ENCODE data around the gene SLC34A2. TPM values are rescaled to one million over a fixed set of nuclear protein-coding genes. Genes with fewer than 3 reads are reported as not detected.
A peak's percentile ranks its signal among the peaks of the same experiment; 100 is the strongest.

The SLC34A2 gene
- total and polyA plus RNA-seq, 2 donors from 2014 or later: 2.9 to 694 TPM

DNA sequence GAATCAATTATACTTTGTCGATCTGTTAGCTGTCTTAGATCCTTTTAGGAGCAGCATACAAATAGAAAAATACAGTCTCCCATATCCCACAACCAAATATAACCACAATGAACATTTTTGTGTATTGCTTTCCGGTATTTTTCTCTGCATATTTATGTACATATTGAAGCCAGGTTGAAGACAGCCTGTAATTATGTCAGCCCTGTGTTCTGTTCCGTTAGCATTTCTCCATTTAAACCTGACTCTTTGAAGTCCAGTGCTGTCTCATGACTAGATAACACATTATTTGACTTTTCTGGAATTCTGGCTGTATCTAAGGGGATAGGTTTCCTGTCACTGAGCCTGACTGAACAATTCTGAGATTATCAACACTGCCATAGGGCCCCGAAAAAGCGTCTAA, 4.0 kb upstream of the SLC34A2 start:
- Histone ChIP-seq H3K4me3 (ENCODE audit: low read length in 3 of 3) (no peak overlapping the region), H3K9ac (ENCODE audit: low read length in 3 of 3) (no peak overlapping the region), H3K27ac (ENCODE audit: low read depth in 2 of 2, low read length in 2 of 2) (no peak overlapping the region), H3K36me3 (ENCODE audit: control insufficient read depth in 2 of 3, insufficient read depth in 3 of 3, low read length in 3 of 3) (no peaks in the 10 kb centered on the region), H3K27me3 (ENCODE audit: control insufficient read depth, insufficient read depth, low read length) (peaks cover 9% of the 10 kb centered on the region), H3K9me3 (ENCODE audit: control insufficient read depth in 2 of 3, insufficient read depth in 1 of 3, low read length in 3 of 3) (no peaks in the 10 kb centered on the region), H3K4me1 (ENCODE audit: control insufficient read depth in 2 of 3, insufficient read depth in 2 of 3, low read depth in 1 of 3, low read length in 3 of 3) (peaks cover 0 to 9% (median 0%) of the 10 kb centered on the region in 3 donors)
- TF ChIP-seq, protein P1, sequence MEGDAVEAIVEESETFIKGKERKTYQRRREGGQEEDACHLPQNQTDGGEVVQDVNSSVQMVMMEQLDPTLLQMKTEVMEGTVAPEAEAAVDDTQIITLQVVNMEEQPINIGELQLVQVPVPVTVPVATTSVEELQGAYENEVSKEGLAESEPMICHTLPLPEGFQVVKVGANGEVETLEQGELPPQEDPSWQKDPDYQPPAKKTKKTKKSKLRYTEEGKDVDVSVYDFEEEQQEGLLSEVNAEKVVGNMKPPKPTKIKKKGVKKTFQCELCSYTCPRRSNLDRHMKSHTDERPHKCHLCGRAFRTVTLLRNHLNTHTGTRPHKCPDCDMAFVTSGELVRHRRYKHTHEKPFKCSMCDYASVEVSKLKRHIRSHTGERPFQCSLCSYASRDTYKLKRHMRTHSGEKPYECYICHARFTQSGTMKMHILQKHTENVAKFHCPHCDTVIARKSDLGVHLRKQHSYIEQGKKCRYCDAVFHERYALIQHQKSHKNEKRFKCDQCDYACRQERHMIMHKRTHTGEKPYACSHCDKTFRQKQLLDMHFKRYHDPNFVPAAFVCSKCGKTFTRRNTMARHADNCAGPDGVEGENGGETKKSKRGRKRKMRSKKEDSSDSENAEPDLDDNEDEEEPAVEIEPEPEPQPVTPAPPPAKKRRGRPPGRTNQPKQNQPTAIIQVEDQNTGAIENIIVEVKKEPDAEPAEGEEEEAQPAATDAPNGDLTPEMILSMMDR (IDR thresholded peaks at IDR 0.05; ENCODE audit: borderline replicate concordance, extremely low read depth, insufficient read depth): no peak
- no peak for DNase-seq
- FAIRE-seq: no peak
- intact Hi-C loops (cut with DNase I): no loop called here

DNA sequence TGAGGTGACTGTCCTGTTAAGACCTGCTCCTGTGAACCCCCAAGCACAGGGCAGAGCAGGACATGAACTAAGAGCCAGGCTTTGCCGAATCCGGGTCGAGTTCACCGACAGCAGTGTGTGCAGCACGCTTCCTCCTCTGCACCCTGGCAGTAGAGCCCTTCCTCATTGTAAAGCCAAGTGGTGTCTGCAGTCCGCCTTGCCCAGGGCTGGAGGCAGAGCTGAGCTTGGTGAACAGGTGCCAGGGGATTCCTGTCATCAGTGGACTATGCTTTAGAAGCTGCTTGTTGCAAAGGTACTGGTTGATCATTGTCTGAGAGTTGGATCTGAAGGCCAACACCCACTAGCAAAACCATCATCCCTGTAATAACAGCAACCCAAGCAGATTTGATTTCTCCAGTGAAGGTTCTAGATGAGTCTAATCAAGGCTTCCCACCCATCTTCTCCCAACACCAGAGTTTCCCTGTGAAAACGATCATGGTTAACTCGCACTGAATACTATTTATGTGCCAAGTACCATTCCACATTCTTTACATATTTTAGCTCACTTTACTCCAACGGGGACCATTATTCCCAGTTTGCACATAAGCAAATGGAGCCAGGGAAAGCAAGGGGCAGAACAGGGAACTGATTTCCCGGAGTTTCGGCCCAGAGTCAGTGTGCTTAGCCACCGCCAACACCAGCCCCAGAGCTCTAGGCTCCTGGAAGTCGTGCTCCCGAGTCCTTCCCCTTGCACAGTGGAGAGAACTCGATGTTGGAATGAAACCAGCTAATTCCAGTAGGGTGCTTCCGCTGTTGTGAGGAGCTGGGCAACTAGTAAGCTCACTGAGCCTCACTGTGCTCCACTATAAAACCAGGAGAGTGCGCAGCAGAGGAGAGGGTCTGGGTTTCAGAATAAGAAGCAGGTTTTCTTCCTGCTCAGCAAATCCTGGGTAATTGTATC, 1.4 kb upstream of the SLC34A2 start:
- H3K4me1 ChIP-seq (ENCODE audit: control insufficient read depth in 2 of 3, insufficient read depth in 2 of 3, low read depth in 1 of 3, low read length in 3 of 3): peaks cover 0 to 9% (median 0%) of the 10 kb centered on the region in 3 donors
- peak overlapping the region in 1 of 3 donors; percentile 15 for H3K9ac ChIP-seq (ENCODE audit: low read length in 3 of 3)
- no peak for FAIRE-seq
- TF ChIP-seq, protein P1 (IDR thresholded peaks at IDR 0.05; ENCODE audit: borderline replicate concordance, extremely low read depth, insufficient read depth): no peak
- peak overlapping the region in 1 of 2 donors; percentile 19 for H3K27ac ChIP-seq (ENCODE audit: low read depth in 2 of 2, low read length in 2 of 2)
- peak overlapping the region in 1 of 3 donors; percentile 54 for H3K4me3 ChIP-seq (ENCODE audit: low read length in 3 of 3)
- H3K27me3 ChIP-seq (ENCODE audit: control insufficient read depth, insufficient read depth, low read length): peaks cover 10% of the 10 kb centered on the region
- no peaks in the 10 kb centered on the region for H3K9me3 ChIP-seq (ENCODE audit: control insufficient read depth in 2 of 3, insufficient read depth in 1 of 3, low read length in 3 of 3)
- DNase-seq: peak in 2 of 5 donors; percentile 39 to 86
- intact Hi-C loops (cut with DNase I): no loop called here
- no peaks in the 10 kb centered on the region for H3K36me3 ChIP-seq (ENCODE audit: control insufficient read depth in 2 of 3, insufficient read depth in 3 of 3, low read length in 3 of 3)

DNA sequence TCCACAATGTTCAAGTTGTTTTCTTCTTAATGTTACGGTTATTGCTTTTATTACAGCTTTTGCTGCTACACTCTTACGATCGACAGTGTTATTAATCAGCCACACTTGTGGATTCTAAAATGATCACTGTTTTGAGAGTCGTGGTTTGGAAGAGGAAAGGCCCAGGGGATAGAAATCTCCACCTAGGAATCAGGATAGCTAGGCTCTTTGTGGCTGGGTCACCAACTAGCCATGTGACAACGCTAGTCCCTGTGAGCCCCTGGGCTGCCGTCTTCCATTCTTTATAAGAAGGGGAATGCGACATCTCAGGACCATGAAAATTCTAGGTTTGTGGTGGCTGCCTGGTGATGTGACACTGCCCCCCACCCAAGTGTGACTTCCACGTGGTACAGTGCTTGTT, 380 bp downstream of the SLC34A2 start:
- Histone ChIP-seq H3K27ac (ENCODE audit: low read depth in 2 of 2, low read length in 2 of 2) (no peak overlapping the region), H3K9ac (ENCODE audit: low read length in 3 of 3) (peak overlapping the region in 1 of 3 donors; percentile 26), H3K27me3 (ENCODE audit: control insufficient read depth, insufficient read depth, low read length) (peaks cover 10% of the 10 kb centered on the region), H3K9me3 (ENCODE audit: control insufficient read depth in 2 of 3, insufficient read depth in 1 of 3, low read length in 3 of 3) (no peaks in the 10 kb centered on the region), H3K4me3 (ENCODE audit: low read length in 3 of 3) (peak overlapping the region in 2 of 3 donors; percentile 48 to 54), H3K4me1 (ENCODE audit: control insufficient read depth in 2 of 3, insufficient read depth in 2 of 3, low read depth in 1 of 3, low read length in 3 of 3) (peaks cover 0 to 9% (median 0%) of the 10 kb centered on the region in 3 donors), H3K36me3 (ENCODE audit: control insufficient read depth in 2 of 3, insufficient read depth in 3 of 3, low read length in 3 of 3) (no peaks in the 10 kb centered on the region)
- DNase-seq (no peak), FAIRE-seq (no peak)
- TF ChIP-seq, protein P1 (IDR thresholded peaks at IDR 0.05; ENCODE audit: borderline replicate concordance, extremely low read depth, insufficient read depth): no peak
- intact Hi-C loops (cut with DNase I): no loop called here

All from kidney (tissue), 14 donors.